ENCODE results near the gene CACNA1C. TPM values are rescaled to one million over a fixed set of nuclear protein-coding genes. Genes with fewer than 3 reads are reported as not detected.

Gene CACNA1C
- total RNA-seq, 1 donor from 2014 or later, result 0.02 TPM

DNA sequence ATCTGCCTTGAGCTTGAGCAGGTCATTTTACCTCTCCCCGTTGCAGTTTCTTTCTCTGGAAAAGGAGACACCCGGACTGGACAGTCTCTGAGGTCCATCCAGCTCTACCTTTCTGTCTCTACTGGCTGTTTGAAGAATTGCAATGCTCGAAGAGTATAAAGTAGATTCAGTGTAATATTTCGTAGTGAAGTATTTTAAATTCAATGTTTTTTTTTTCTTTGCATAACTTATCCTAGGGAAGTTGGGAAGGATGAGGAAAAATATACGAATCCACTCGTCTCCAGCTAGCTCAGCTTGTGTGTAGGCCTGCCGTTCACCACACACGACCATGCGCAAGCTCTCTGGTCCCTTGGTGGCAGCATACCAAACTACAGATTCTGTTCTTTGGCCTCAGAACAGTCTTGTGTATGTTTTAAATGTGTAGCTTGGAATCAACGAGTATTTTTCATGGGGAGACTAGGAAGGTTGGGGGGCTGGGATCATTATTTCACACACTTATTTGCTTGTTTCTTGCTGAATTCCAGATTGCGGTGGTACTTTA, 307.9 kb downstream of the CACNA1C start:
- Mint-ChIP-seq H3K27me3 (peaks cover 19% of the 10 kb centered on the region), H3K4me1 (peaks cover 22% of the 10 kb centered on the region), H3K36me3 (ENCODE audit: low read depth) (no peaks in the 10 kb centered on the region), H3K27ac (no peak overlapping the region), H3K4me3 (no peak overlapping the region), H3K9me3 (no peaks in the 10 kb centered on the region)
- intact Hi-C loops (cut with micrococcal nuclease), result no loop called here
- CTCF ChIA-PET, result no interaction called here
- no peak for DNase-seq
- TF ChIP-seq, protein P1, sequence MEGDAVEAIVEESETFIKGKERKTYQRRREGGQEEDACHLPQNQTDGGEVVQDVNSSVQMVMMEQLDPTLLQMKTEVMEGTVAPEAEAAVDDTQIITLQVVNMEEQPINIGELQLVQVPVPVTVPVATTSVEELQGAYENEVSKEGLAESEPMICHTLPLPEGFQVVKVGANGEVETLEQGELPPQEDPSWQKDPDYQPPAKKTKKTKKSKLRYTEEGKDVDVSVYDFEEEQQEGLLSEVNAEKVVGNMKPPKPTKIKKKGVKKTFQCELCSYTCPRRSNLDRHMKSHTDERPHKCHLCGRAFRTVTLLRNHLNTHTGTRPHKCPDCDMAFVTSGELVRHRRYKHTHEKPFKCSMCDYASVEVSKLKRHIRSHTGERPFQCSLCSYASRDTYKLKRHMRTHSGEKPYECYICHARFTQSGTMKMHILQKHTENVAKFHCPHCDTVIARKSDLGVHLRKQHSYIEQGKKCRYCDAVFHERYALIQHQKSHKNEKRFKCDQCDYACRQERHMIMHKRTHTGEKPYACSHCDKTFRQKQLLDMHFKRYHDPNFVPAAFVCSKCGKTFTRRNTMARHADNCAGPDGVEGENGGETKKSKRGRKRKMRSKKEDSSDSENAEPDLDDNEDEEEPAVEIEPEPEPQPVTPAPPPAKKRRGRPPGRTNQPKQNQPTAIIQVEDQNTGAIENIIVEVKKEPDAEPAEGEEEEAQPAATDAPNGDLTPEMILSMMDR (IDR thresholded peaks at IDR 0.05), result no peak
- POLR2A ChIA-PET, result no interaction called here
- no peak for ATAC-seq (ENCODE audit: low read depth)

DNA sequence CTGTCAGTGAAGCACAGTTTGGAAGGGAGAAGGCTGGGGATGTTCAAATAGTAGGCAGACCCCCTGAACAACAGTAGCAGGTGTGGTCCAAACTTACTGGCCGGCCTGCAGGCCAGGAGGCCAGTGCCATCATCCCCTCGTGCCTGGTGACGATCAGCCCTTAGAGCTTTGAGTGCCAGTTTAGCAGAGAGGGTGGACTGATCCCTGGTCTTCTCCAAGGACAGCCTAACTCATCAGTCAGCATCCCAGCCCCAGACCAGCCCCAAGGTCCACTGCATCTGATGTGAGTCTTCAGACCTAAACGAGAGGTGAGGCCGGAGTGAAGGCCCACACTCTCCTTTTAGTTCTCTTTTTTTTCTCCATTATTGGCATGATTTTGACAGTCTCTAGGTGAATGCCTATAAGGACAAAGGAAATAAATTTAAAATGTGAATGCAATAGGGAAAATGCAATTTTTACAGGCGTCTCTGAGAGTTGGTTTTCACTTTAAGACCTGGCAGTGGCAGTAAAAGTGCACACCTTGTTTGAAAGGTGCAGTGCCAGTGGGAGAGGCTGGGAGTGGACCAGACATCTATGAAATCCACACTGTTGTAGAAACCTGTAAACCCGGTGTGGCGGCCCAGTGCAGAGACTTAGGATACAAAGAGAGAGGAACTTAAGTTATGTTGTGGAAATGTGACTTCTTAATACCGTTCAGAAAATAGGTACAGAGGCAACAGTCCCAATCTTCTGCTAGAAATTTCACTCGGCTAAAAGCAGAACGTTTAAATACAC, 311.2 kb downstream of the CACNA1C start:
- no peaks in the 10 kb centered on the region for H3K9me3 Mint-ChIP-seq
- peaks cover 10% of the 10 kb centered on the region for H3K27me3 Mint-ChIP-seq
- H3K27ac Mint-ChIP-seq, result no peak overlapping the region
- H3K4me1 Mint-ChIP-seq, result peaks cover 10% of the 10 kb centered on the region
- ATAC-seq (ENCODE audit: low read depth), result no peak
- CTCF ChIA-PET, result no interaction called here
- DNase-seq, result no peak
- TF ChIP-seq, protein P1 (IDR thresholded peaks at IDR 0.05), result no peak
- POLR2A ChIA-PET, result no interaction called here
- intact Hi-C loops (cut with micrococcal nuclease), result no loop called here
- no peak overlapping the region for H3K4me3 Mint-ChIP-seq
- no peaks in the 10 kb centered on the region for H3K36me3 Mint-ChIP-seq (ENCODE audit: low read depth)

DNA sequence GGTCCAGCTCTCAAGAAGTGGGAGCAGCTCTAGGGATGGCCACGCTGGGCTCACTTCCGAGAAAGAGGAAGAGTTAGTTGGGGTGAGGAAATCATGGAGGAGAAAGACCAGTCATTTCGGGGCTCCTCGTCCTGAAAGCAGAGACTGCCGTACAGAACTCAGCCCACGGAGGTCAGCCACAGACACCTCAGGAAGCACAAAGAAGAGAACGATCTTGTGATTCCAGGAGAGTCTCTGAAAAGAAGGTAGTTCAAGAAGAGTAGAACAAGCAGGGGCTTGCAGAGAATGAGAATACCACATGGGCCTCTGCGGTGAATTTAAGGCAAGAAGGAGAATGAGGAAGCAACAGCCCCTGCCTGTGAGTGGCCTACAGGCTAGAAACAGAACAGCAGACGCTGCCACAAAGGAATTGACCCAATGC, 311.9 kb downstream of the CACNA1C start:
- H3K4me1 Mint-ChIP-seq, result peaks cover 9% of the 10 kb centered on the region
- ATAC-seq (ENCODE audit: low read depth) (no peak), DNase-seq (no peak)
- H3K9me3 Mint-ChIP-seq, result no peaks in the 10 kb centered on the region
- H3K27ac Mint-ChIP-seq, result no peak overlapping the region
- ChIA-PET CTCF (no interaction called here), POLR2A (no interaction called here)
- intact Hi-C loops (cut with micrococcal nuclease), result no loop called here
- TF ChIP-seq, protein P1 (IDR thresholded peaks at IDR 0.05), result no peak
- no peak overlapping the region for H3K4me3 Mint-ChIP-seq
- peaks cover 9% of the 10 kb centered on the region for H3K27me3 Mint-ChIP-seq
- H3K36me3 Mint-ChIP-seq (ENCODE audit: low read depth), result no peaks in the 10 kb centered on the region

DNA sequence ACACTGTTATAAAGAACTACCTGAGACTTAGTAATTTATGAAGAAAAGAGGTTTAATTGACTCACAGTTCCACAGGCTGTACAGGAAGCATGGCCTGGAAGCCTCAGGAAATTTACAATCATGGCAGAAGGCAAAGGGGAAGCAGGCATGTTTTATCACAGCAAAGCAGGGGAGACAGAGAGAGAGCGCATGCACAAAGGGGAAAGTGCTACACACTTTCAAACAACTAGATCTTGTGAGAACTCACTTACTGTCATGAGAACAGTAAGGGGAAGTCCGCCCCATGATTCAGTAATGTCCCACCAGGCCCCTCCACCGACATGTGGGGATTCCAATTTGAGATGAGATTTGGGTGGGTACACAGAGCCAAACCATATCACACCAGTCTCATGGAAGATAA, 313.9 kb downstream of the CACNA1C start:
- TF ChIP-seq, protein P1 (IDR thresholded peaks at IDR 0.05), result no peak
- intact Hi-C loops (cut with micrococcal nuclease), result no loop called here
- ChIA-PET POLR2A (no interaction called here), CTCF (interaction anchor here (0.6 kb wide), 1 partner anchor 456 kb away, joined by 3 read pairs; no protein-coding TSS in a partner anchor)
- Mint-ChIP-seq H3K27ac (no peak overlapping the region), H3K4me3 (no peak overlapping the region), H3K4me1 (peaks cover 9% of the 10 kb centered on the region), H3K27me3 (peaks cover 3% of the 10 kb centered on the region), H3K9me3 (no peaks in the 10 kb centered on the region), H3K36me3 (ENCODE audit: low read depth) (no peaks in the 10 kb centered on the region)
- DNase-seq, result no peak
- ATAC-seq (ENCODE audit: low read depth), result no peak

DNA sequence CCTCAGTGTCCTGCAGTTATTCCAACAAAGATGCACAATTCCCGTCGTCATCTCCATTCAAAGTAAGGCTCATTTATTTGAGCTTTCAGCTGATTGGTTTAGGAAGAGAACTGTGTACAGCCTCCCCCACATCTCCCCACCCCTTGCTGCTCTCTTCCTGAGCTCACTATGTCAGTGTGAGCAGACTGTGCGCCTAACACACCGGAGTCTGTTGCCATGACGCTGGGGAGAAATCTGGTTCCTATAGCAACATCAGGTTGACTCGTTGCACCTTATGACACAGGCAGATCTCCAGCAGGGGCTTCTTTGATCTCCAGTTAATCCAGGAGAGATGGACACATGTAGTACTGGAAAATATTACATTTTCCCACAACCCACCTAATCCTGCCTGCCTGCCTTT, 319.4 kb downstream of the CACNA1C start:
- no peak for DNase-seq
- CTCF ChIA-PET, result no interaction called here

More for the DNA sequence above, 319.4 kb downstream of the CACNA1C start:
- Mint-ChIP-seq H3K27ac (no peak overlapping the region), H3K4me3 (no peak overlapping the region), H3K9me3 (no peaks in the 10 kb centered on the region), H3K27me3 (peaks cover 2% of the 10 kb centered on the region), H3K36me3 (ENCODE audit: low read depth) (no peaks in the 10 kb centered on the region), H3K4me1 (no peaks in the 10 kb centered on the region)
- TF ChIP-seq, protein P1 (IDR thresholded peaks at IDR 0.05), result no peak
- POLR2A ChIA-PET, result no interaction called here
- no peak for ATAC-seq (ENCODE audit: low read depth)
- intact Hi-C loops (cut with micrococcal nuclease), result no loop called here

Measured in activated B cell treated with CpG ODN at 0.5 μM for 24 hours (primary cell).